ENCODE measurements around the gene CALHM4.
A peak's percentile ranks its signal among the peaks of the same experiment; 100 is the strongest.

The CALHM4 gene

GRCh38 chr6:116553451-116553850 is at the start of gene CALHM4:
TSS of gene CALHM4 (plus strand) at chr6:116553751. CDS start at chr6:116553794, 43 bp downstream.
- DNase-seq (ENCODE audit: low read depth, low spot score) = no peak

GRCh38 chr6:116507324-116507723 is 46.2 kb upstream of the CALHM4 start:
- no peak for DNase-seq (ENCODE audit: low read depth, low spot score)

- no peak for DNase-seq (ENCODE audit: low read depth, low spot score)
These were observed 45.0 kb upstream of the CALHM4 start for GRCh38 chr6:116508527-116508926.

- DNase-seq (ENCODE audit: low read depth, low spot score) = peak; percentile 78
These were observed 42.0 kb upstream of the CALHM4 start, which contains the start of gene CALHM5 for GRCh38 chr6:116511424-116512110. TSS of gene CALHM5 (plus strand) at chr6:116511639. CDS start at chr6:116511697, 58 bp downstream.

GRCh38 chr6:116512111-116512559 is 41.4 kb upstream of the CALHM4 start:
- DNase-seq (ENCODE audit: low read depth, low spot score) = no peak

- no peak for DNase-seq (ENCODE audit: low read depth, low spot score)
These were observed 40.8 kb upstream of the CALHM4 start for GRCh38 chr6:116512734-116513133.

GRCh38 chr6:116513224-116513875 is 40.2 kb upstream of the CALHM4 start:
- DNase-seq (ENCODE audit: low read depth, low spot score) = no peak

- no peak for DNase-seq (ENCODE audit: low read depth, low spot score)
These were observed 39.4 kb upstream of the CALHM4 start for GRCh38 chr6:116514111-116514510.

GRCh38 chr6:116515141-116515540 is 38.4 kb upstream of the CALHM4 start:
- DNase-seq (ENCODE audit: low read depth, low spot score) = no peak

GRCh38 chr6:116518621-116519368 is 34.8 kb upstream of the CALHM4 start:
- peak; percentile 21 for DNase-seq (ENCODE audit: low read depth, low spot score)

GRCh38 chr6:116522896-116523295 is 30.7 kb upstream of the CALHM4 start:
- DNase-seq (ENCODE audit: low read depth, low spot score) = no peak

- DNase-seq (ENCODE audit: low read depth, low spot score) = no peak
These were observed 29.3 kb upstream of the CALHM4 start for GRCh38 chr6:116524236-116524635.

- no peak for DNase-seq (ENCODE audit: low read depth, low spot score)
These were observed 25.4 kb upstream of the CALHM4 start for GRCh38 chr6:116528133-116528532.

GRCh38 chr6:116528780-116529179 is 24.8 kb upstream of the CALHM4 start:
- peak; percentile 44 for DNase-seq (ENCODE audit: low read depth, low spot score)

- peak; percentile 5 for DNase-seq (ENCODE audit: low read depth, low spot score)
These were observed 23.9 kb upstream of the CALHM4 start for GRCh38 chr6:116529466-116530290.

- DNase-seq (ENCODE audit: low read depth, low spot score) = peak; percentile 58
These were observed 23.1 kb upstream of the CALHM4 start for GRCh38 chr6:116530436-116530835.

- DNase-seq (ENCODE audit: low read depth, low spot score) = peak; percentile 82
These were observed 21.6 kb upstream of the CALHM4 start for GRCh38 chr6:116531675-116532570.

GRCh38 chr6:116533233-116533957 is 20.2 kb upstream of the CALHM4 start:
- DNase-seq (ENCODE audit: low read depth, low spot score) = no peak

- no peak for DNase-seq (ENCODE audit: low read depth, low spot score)
These were observed 18.4 kb upstream of the CALHM4 start for GRCh38 chr6:116535109-116535508.

- peak; percentile 74 for DNase-seq (ENCODE audit: low read depth, low spot score)
These were observed 17.3 kb upstream of the CALHM4 start for GRCh38 chr6:116536216-116536621.
